ENCODE results near the gene SLC4A5.

Gene SLC4A5

GRCh38 chr2:74198461-74199274, 144.5 kb downstream of the SLC4A5 start, which contains the start of gene MTHFD2 (continued):
- TF ChIP-seq ATF2 (tag by site-specific recombination; IDR thresholded peaks at IDR 0.05; ENCODE audit: low read depth) (no peak), ZNF837 (tag by site-specific recombination; IDR thresholded peaks at IDR 0.05) (0 out of 2 replicates have a peak, but pooled peaks have one; percentile 11), ZNF324 (tag by site-specific recombination; IDR thresholded peaks at IDR 0.05) (peak; percentile 52), ZBTB10 (tag by site-specific recombination; IDR thresholded peaks at IDR 0.05) (peak; percentile 32; the same call in 1 of the 2 replicates), ZNF488 (tag by site-specific recombination; IDR thresholded peaks at IDR 0.05) (no peak), ZNF664 (tag by site-specific recombination; IDR thresholded peaks at IDR 0.05) (no peak), ZNF791 (tag by site-specific recombination; IDR thresholded peaks at IDR 0.05) (no peak), ELK4 (IDR thresholded peaks at IDR 0.05; ENCODE audit: borderline replicate concordance, low read depth, low read length) (no peak), ZNF555 (tag by site-specific recombination; conservative IDR thresholded peaks at IDR 0.05) (no peak), HOXC10 (CRISPR knock-in tag; IDR thresholded peaks at IDR 0.05) (peak; percentile 41; the same call in 1 of the 2 replicates), ZNF398 (tag by site-specific recombination; IDR thresholded peaks at IDR 0.05) (peak; percentile 47), ZNF654 (tag by site-specific recombination; IDR thresholded peaks at IDR 0.05; ENCODE audit: low read depth) (no peak), ZNF133 (tag by site-specific recombination; IDR thresholded peaks at IDR 0.05) (no peak), ZNF394 (tag by site-specific recombination; IDR thresholded peaks at IDR 0.05; ENCODE audit: borderline replicate concordance) (peak; percentile 87), ZNF19 (tag by site-specific recombination; IDR thresholded peaks at IDR 0.05; ENCODE audit: low read depth) (no peak), ZNF16 (tag by site-specific recombination; IDR thresholded peaks at IDR 0.05; ENCODE audit: low read depth) (no peak), ZNF280D (tag by site-specific recombination; IDR thresholded peaks at IDR 0.05) (no peak), ZNF639 (tag by site-specific recombination; IDR thresholded peaks at IDR 0.05) (no peak), KLF1 (tag by site-specific recombination; IDR thresholded peaks at IDR 0.05) (peak; percentile 3), GLIS1 (tag by site-specific recombination; IDR thresholded peaks at IDR 0.05) (peak; percentile 15; the same call in 1 of the 2 replicates), ZNF121 (tag by site-specific recombination; IDR thresholded peaks at IDR 0.05) (no peak; the same call in 1 of the 2 replicates), ZNF292 (tag by site-specific recombination; IDR thresholded peaks at IDR 0.05; ENCODE audit: borderline replicate concordance, low read depth) (no peak), KLF17 (tag by site-specific recombination; IDR thresholded peaks at IDR 0.05) (peak; percentile 73), ZNF776 (tag by site-specific recombination; IDR thresholded peaks at IDR 0.05; ENCODE audit: borderline replicate concordance) (no peak), ZBTB20 (tag by site-specific recombination; IDR thresholded peaks at IDR 0.05) (peak; percentile 55; the same call in 1 of the 2 replicates)

Measured in HEK293 (cell line).